ENCODE results near the gene GPR137. TPM values are rescaled to one million over a fixed set of nuclear protein-coding genes. Genes with fewer than 3 reads are reported as not detected.

Gene GPR137
- total RNA-seq, 2 donors from 2014 or later = 34.2 to 37.6 TPM

DNA sequence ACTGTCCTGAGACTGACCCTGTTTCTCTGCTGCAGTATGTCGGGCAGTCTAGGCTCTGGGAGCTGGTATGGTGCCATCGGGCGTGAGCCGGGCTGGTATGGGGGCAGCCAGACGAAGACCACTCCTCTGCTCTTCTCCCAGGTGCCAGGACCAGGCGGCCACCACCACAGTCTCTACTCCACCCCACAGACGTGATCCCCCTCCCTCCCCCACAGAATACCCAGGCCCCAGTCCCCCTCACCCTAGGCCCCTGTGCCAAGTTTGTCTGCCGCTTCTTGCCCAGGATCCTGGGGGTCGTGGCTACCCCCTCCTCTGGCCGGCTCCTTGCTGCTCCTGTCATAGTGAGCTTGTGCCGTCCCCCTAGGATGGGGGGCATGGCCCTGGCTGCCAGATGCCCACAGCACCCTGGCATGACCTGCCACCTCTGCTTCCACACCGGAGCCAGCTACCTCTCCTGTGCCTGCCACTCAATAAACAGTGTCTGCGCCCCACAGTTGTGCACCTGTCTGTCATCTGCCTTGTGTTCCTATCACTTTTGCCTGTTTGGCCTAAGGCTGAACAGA is 3.4 kb downstream of the GPR137 start:
- DNase-seq (ENCODE audit: low spot score in 2 of 2) (no peak), ATAC-seq (no peak)
- Mint-ChIP-seq H3K27ac (no peak overlapping the region), H3K9me3 (no peaks in the 10 kb centered on the region), H3K36me3 (peaks cover 5 to 6% of the 10 kb centered on the region in 2 donors)

DNA sequence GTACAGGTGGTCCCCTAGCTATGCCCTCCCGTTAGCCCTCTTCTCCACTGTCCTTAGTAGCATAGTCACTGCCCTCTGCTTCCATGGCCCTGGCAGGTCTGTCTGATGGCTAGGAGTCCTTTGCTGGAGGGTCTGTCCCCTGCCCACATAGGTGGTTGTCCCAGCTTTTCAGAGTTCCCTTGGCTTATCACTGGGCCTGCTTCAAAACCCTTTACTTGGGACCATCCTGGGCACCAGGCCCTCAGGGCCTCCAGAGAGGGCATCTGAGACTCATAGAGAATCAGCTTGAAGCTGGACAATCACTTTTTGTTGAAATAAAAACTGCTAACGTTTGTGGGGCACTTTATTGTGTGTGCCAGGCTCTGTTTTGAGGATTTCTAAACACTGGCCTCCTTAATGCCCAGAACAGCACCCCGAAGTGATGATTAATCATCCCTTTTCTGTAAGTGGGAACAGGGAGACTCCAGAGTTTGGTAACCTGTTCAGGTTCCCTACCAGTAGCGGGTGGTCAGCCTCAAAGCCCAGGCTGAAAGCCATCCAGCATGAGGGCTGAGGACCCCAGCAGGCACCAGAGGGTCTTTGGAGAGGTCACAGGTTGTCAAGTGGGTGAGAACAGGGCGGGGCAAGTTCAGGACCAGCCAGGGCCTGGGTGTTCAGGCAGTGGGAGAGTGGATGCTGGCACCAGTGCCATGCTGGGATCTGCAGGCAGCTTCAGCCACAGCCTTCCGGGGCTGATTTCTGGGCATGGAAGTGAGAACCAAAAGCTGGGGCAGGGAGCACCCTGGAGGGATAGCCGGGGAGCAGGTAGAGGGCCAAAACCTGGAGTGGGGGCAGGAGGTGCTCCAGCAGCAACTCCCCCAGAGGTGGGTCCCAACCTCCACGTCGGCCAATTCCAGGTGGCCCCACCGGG is 5.0 kb downstream of the GPR137 start:
- no peak for DNase-seq (ENCODE audit: low spot score in 2 of 2)
- no peak for ATAC-seq
- no peaks in the 10 kb centered on the region for H3K9me3 Mint-ChIP-seq
- H3K27ac Mint-ChIP-seq = no peak overlapping the region
- peaks cover 5 to 6% of the 10 kb centered on the region in 2 donors for H3K36me3 Mint-ChIP-seq

DNA sequence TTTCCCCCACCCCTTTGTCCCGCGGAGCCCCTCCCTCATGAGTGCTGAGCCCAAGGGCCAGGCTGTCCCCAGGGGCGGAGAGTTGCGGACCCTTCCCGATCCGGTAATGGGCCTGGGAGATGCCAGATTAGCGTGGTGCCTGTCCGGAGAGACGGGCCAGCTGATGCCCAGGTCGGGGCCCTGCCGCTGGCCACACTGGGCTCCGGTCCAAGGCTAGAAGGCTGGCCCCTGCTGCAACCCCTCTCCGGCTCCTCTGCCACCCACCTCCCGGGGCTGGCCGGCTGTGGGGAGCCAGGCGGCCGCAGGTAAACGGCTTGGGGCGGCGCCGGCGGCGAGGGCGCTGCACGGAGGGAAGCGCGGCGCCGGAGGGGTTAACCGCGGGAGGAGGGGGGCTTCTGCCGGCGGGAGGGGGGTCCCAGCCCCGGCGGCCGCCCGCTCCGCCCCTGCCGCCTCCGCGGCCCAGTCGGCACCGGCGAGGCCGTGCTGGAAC is 5.7 kb downstream of the GPR137 start, which contains the start of gene KCNK4:
KCNK4 (plus strand) TSS at position 41 of the 490 bp plus-strand sequence. CDS start 1,717 bp downstream, outside the sequence.
- no peak for DNase-seq (ENCODE audit: low spot score in 2 of 2)
- H3K36me3 Mint-ChIP-seq = peaks cover 5 to 6% of the 10 kb centered on the region in 2 donors
- no peak for ATAC-seq
- H3K27ac Mint-ChIP-seq = no peak within 1 kb of the TSS
- no peaks in the 10 kb centered on the region for H3K9me3 Mint-ChIP-seq

DNA sequence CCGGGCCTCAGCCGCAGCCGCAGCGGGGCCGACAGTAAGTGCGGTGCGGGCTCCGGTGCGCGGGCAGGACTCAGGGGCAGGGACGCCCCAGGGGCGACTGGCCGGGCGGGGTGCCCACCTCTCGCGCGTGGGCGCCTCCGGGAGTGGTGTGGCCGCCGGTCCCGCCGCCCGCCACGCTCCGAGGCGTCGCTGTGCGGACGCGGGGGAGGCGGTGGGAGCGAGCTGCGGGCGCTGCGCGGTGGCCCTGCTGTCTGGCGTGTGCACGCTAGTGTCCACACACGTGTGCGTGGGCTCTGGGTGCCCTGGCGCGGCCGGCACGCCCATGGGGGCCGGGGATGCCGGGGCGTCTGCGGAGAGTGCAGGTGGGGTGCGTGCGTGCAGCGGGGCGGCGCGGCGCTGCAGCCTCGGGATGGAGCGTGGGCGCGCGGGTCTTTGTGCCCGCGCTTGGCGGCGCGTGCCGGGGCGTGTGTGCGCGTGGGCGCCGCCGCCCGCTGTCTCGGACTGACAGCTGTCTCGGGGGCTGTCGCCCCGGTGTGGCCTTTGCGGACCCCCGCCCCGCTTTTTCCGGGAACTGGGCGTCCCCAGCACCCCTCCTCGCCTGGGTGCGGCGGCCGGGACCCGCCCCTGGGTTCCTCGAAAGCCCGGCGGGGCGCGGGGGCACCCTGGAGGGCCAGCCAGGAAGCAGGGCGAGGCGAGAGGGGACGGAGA is 6.3 kb downstream of the GPR137 start:
- peak; percentile 52 to 55 for ATAC-seq
- Mint-ChIP-seq H3K9me3 (no peaks in the 10 kb centered on the region), H3K27ac (no peak overlapping the region), H3K36me3 (peaks cover 5 to 6% of the 10 kb centered on the region in 2 donors)
- no peak for DNase-seq (ENCODE audit: low spot score in 2 of 2)

DNA sequence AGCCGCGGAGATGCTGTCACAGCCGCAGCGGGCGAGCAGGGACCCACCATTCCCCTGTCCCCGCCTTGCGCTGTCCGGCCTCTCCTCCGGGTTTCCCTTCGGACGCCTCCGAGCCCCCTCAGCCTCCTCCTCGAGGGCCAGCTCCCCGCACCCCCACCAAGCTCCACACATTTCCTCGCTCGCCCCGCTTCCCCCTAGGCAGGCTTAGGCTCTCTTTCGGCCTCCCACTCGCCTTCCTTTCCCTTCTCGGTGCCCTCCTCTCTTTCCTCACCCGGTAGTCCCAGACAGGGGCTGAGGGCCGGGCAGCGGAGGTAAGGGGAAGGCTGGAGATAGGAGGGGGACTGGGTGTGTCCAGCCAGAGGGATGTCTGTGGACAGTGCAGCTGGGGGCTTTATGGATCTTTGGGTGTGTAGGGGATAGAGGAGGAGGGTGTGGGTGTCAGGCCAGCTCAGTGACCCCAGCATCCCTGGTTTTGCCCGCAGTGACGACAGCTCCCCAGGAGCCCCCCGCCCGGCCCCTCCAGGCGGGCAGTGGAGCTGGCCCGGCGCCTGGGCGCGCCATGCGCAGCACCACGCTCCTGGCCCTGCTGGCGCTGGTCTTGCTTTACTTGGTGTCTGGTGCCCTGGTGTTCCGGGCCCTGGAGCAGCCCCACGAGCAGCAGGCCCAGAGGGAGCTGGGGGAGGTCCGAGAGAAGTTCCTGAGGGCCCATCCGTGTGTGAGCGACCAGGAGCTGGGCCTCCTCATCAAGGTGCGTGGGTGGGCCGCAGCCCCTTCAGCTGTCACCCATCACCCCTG is 7.0 kb downstream of the GPR137 start:
- DNase-seq (ENCODE audit: low spot score in 2 of 2) (no peak), ATAC-seq (peak in 1 of 2 donors; percentile 3)
- Mint-ChIP-seq H3K36me3 (peaks cover 5 to 6% of the 10 kb centered on the region in 2 donors), H3K9me3 (no peaks in the 10 kb centered on the region), H3K27ac (no peak overlapping the region)

DNA sequence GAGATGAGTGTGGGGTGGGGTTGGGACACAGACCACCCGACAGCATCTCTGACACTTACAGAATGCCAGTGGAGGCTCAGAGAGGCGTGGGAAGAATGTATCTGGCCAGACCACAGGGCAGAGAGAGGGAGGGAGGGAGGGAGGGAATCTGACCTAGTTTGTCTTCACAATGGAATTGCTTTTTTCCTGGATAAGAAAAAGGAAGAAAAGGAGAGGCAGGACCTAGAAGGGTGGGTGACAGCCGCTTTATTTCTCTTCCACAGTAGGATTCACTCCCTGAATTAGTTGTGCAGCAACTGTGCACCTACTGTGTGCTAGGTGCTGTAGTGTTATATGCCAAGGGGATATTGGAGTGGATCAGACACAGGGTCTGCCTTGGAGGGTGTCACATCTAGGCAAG is 9.1 kb downstream of the GPR137 start:
- Mint-ChIP-seq H3K27ac (no peak overlapping the region), H3K9me3 (no peaks in the 10 kb centered on the region), H3K36me3 (peaks cover 5 to 6% of the 10 kb centered on the region in 2 donors)
- ATAC-seq (no peak), DNase-seq (ENCODE audit: low spot score in 2 of 2) (no peak)

DNA sequence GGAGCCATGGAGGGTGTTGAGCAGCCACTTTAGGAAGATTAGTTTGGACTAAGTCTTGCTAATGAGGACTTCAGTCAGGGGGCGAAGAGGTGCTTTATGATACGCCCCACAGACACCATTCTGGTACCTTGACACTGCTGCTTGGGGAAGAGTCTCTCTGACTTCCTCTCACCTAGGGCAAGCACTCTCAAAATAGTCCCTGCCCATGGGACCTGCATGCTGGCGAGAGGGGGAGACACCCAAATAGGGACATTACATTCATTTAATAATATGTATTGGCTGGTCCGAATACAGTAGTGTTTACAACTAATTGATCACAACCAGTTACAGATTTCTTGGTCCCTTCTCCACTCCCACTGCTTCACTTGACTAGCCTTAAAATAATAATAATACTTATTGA is 10.1 kb downstream of the GPR137 start:
- H3K27ac Mint-ChIP-seq = no peak overlapping the region
- H3K36me3 Mint-ChIP-seq = peaks cover 2% of the 10 kb centered on the region in 2 donors
- no peaks in the 10 kb centered on the region for H3K9me3 Mint-ChIP-seq
- ATAC-seq = no peak
- DNase-seq (ENCODE audit: low spot score in 2 of 2) = no peak

DNA sequence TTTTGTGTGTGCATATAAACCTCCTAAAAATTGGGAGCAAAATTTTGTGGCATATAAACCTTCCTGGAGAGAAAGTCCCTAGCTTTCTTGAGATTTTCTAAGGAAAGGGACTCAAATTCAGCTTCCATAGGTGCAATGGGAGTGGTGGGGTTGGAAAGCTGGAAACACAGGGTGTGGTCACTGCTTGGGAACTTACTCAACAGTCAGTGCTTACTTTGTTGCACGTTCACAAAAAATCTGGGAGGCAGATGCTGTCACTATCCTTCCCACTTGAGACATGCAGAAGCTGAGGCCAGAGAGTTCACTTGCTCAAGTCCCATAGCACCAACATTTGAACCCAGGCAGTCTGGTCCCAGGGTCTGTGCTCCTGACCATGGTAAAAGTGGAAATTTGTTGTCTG is 10.6 kb downstream of the GPR137 start:
- H3K9me3 Mint-ChIP-seq = no peaks in the 10 kb centered on the region
- no peak for DNase-seq (ENCODE audit: low spot score in 2 of 2)
- no peak for ATAC-seq
- no peaks in the 10 kb centered on the region for H3K36me3 Mint-ChIP-seq
- no peak overlapping the region for H3K27ac Mint-ChIP-seq

DNA sequence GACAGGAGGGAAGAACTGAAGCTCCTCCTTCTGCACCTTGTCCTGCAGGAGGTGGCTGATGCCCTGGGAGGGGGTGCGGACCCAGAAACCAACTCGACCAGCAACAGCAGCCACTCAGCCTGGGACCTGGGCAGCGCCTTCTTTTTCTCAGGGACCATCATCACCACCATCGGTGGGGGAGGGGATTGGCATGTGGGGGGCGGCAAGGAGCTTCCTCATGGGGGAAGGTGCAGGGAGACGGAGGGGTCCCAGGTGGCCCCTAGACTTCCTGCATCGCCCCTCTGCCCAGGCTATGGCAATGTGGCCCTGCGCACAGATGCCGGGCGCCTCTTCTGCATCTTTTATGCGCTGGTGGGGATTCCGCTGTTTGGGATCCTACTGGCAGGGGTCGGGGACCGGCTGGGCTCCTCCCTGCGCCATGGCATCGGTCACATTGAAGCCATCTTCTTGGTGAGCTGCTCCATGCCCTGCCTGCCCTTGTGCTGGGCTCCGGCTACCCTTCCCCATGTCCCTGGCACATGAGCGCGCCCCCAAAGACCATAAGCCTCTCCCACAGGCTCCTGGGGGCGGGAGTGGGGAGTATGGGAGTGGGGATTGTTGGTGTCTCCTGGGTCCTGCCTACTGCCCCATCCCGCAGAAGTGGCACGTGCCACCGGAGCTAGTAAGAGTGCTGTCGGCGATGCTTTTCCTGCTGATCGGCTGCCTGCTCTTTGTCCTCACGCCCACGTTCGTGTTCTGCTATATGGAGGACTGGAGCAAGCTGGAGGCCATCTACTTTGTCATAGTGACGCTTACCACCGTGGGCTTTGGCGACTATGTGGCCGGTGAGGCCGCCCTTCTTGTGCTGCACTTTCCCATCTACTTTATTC is 11.4 kb downstream of the GPR137 start:
- DNase-seq (ENCODE audit: low spot score in 2 of 2) (no peak), ATAC-seq (no peak)
- Mint-ChIP-seq H3K27ac (no peak overlapping the region), H3K9me3 (no peaks in the 10 kb centered on the region), H3K36me3 (no peaks in the 10 kb centered on the region)

DNA sequence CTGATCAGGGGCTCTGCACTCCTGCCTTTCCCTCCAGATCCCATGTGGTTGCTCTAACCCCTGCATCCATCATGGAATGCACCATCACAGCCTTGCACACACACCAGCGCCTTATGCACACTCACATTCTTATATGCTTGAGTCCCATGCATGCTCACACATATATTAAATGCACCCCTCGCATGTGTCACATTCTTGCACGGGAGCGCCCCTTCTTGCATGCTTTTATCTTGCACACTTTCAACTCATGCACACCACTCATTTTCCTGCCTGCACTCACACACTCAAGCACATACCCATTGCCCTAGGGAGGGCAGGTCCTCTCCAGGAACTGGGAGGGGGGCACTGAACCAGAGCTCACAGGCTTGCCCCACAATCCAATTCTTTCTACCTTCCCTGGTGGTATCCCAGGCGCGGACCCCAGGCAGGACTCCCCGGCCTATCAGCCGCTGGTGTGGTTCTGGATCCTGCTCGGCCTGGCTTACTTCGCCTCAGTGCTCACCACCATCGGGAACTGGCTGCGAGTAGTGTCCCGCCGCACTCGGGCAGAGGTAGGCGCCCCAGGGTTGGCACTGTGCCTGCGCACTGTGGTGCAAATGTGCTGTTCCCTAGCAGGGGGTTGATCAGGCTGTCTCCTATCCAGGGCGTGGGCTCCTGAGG is 12.2 kb downstream of the GPR137 start:
- ATAC-seq = no peak
- DNase-seq (ENCODE audit: low spot score in 2 of 2) = no peak
- H3K9me3 Mint-ChIP-seq = no peaks in the 10 kb centered on the region
- no peak overlapping the region for H3K27ac Mint-ChIP-seq
- no peaks in the 10 kb centered on the region for H3K36me3 Mint-ChIP-seq

DNA sequence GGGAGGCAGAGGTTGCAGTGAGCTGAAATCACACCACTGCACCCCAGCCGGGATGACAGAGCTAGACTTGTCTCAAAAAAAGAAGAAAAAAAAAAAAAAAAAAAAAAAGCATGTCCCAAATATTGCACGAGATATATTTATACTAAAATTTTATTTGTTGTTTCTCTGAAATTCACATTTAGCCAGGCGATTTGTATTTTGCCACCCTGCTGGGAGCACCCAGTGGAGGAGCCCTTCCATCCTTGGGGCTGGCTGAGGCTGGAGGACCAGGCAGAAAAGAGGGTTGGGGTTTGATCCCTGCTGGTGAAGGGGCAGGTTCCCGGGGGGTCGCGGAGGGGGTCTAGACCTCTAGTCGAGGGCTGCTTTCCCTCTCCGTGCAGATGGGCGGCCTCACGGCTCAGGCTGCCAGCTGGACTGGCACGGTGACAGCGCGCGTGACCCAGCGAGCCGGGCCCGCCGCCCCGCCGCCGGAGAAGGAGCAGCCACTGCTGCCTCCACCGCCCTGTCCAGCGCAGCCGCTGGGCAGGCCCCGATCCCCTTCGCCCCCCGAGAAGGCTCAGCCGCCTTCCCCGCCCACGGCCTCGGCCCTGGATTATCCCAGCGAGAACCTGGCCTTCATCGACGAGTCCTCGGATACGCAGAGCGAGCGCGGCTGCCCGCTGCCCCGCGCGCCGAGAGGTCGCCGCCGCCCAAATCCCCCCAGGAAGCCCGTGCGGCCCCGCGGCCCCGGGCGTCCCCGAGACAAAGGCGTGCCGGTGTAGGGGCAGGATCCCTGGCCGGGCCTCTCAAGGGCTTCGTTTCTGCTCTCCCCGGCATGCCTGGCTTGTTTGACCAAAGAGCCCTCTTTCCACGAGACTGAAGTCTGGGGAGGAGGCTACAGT is 13.6 kb downstream of the GPR137 start:
- no peak for ATAC-seq
- H3K36me3 Mint-ChIP-seq = no peaks in the 10 kb centered on the region

DNA sequence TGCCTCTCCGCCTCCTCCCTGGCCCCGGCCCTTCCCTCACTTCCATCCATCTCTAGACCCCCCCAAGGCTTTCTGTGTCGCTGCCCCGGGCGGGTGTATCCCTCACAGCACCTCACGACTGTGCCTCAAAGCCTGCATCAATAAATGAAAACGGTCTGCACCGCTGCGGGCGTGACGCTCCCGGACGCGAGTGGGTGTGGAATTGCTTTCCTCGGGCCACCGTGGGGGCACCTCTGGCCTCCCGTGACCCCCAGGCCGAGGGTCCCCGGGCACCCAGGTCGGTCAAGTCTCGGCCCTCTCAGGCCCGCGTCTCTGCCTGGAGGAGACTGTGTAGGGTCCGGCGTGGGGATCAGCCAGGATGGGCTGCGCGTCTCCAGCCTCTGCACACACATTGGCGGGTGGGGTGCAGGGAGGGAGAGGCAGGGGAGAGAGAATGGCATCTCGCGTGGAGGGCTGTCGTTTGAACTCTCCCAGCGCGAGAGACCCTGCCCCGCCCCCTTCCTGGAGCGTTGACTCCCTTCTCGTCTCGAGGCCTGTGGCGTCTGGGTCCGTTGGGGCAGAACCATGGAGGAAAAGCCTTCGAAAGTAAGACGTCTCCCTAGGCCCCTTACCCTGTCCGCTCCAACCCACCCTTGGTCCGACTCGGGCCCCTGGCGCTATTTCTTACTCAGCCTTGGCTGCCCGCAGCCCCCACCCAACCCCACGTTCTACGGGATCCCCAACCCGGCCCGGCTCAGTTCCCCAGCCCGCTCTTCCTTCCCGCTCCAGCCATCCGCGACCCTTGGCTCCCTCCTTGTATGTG is 14.4 kb downstream of the GPR137 start, which contains the start of gene CATSPERZ:
CATSPERZ (plus strand) TSS at position 512 of the 802 bp plus-strand sequence; CDS start at position 565, 53 bp downstream.
- ATAC-seq (no peak), DNase-seq (ENCODE audit: low spot score in 2 of 2) (no peak)
- Mint-ChIP-seq H3K27ac (no peak within 1 kb of the TSS), H3K36me3 (no peaks in the 10 kb centered on the region), H3K9me3 (no peaks in the 10 kb centered on the region)

More for the DNA sequence above, 13.6 kb downstream of the GPR137 start:
- Mint-ChIP-seq H3K9me3 (no peaks in the 10 kb centered on the region), H3K27ac (no peak overlapping the region)
- no peak for DNase-seq (ENCODE audit: low spot score in 2 of 2)

Data from activated naive CD4-positive, alpha-beta T cell treated with anti-CD3 and anti-CD28 coated beads, Interleukin-2, amount 50 U/mL, for 72 hours (primary cell).